Stimulated activated CD8-positive, alpha-beta memory T cell treated with anti-CD3 and anti-CD28 coated beads, Interleukin-2, amount 100 ng/mL, for 48 hours (primary cell): ENCODE results near the gene RAC3.
"Not testable (repeated sequence)": the region's sequence is repeated elsewhere in the genome, so short reads cannot be mapped to it uniquely, and the experiment has no call there.

Source experiments
- DNase-seq, 2 donors: peaks; one replicate each; pipeline ENCODE4 v3.0.0-alpha.2; 2020; ENCODE audit warnings: low read depth in 2 of 2

RAC3 gene

DNA sequence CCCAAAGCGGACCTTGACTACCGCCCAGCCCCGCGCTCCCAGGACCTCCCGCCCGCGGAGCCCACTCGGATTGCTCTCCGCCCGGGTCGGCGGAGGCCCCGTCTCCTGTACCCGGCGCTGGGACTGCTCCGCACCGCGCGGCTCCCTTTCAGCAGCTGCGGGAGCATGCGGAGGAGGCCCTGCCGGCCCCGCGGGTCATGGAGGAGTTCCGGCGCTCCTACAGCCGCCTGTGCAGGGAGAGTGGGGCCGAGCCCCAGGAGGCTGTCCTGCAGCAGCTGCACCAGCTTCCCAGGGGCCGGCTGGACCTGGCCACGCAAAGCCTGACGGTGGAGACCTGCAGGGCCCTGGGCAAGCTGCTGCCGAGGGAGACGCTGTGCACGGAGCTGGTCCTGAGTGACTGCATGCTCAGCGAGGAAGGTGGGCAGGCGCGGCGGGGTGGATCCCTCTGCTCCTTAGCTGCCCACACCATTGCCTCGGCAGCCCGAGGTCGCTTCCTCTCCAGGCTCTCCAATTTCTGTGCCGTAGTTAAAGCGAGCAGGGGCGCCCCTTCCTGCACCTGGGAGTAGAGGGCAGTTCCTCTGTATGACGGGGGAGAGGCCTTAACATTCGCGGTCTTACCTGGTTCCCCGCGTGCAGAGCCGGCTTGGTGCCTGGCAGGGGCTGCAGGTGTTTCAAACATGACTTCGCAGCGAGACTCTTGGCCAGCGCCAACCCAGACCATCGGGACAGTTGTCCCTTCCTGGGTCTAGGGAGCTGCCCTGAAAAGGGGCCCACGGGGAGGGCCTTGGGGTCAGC, 7.8 kb upstream of the RAC3 start:
- no peak for DNase-seq

DNA sequence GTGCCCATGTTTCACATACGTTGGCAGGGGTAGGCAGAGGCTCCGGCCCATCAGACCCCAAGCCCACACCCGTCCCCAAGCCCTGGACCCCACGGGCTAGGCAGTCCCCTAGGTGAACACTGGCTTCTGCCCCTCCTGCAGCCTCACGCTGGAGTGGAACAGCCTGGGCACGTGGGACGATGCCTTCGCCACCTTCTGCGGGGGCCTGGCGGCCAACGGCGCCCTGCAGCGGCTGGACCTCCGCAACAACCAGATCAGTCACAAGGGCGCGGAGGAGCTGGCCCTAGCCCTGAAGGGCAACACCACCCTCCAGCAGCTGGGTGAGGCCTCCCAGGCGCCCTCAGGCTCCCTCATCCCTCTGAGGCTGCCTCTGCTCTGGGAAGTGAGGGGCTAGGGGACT, 6.6 kb upstream of the RAC3 start:
- DNase-seq, result no peak

DNA sequence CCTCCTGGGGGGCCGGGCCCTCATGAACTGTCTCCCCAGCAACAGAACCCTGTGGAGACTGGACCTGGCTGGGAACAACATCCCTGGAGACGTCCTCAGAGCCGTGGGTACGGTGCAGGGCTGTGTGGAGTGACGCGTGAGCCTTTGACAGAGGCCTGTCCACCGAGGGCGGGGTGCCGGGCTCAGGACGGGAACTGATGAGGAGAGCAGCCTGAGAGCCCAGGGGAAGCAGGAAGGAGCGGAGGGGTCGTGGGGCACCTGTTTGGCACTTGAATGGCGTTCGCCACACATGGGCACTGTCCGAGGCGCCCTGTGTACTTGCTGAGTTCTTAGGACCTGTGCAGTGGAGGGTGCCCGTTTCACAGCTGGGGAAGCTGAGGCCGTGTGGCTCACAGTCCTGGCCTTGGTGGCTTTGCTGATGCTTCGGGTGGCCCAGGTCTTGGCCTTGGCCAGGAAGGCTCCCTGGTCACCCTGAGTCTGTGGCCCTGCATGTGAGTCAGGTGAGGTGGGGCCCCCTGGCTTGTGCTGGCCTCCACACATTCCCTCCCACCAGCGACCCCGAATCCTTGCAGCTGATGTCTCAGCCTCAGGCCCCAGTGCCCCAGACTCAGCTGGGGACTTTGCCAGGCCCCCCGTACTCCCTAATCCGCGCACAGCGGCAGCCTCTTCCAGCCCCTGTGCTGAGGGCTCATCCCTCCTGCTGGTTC, 5.9 kb upstream of the RAC3 start:
- DNase-seq, result no peak

DNA sequence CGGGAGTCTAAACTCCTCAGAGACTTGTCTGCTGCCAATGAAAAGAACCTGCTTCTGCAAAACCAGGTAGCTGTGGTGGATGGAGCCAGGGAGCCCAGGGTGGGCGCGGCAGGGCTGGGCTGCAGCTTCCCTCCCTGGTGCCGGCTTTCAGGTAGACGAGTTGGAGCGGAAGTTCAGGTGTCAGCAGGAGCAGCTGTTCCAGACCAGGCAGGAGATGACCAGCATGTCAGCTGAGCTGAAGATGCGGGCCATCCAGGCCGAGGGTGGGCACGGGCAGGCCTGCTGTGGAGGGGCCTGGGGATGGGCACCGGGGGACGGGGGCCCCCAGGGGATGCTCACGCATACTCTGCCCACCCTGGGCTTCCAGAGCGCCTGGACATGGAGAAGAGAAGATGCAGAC, 3.2 kb upstream of the RAC3 start:
- no peak for DNase-seq

DNA sequence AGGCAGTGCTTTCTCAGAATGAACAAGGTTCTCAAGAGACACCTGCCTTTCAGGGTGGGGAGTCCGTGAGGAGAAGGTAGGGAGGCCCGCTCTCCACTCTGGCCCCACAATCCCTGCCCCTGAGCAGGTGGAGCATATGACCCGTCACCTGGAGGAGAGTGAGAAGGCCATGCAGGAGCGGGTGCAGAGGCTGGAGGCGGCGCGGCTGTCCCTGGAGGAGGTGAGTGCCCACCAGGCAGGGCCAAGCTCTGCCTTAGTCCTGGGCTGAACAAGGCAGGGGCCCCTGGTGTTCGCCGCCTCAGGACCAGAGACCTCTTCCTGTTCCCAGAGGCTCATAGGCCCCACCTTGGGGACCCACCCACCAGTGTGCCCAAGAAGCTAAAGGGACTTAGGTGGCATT, 2.5 kb upstream of the RAC3 start:
- no peak for DNase-seq

DNA sequence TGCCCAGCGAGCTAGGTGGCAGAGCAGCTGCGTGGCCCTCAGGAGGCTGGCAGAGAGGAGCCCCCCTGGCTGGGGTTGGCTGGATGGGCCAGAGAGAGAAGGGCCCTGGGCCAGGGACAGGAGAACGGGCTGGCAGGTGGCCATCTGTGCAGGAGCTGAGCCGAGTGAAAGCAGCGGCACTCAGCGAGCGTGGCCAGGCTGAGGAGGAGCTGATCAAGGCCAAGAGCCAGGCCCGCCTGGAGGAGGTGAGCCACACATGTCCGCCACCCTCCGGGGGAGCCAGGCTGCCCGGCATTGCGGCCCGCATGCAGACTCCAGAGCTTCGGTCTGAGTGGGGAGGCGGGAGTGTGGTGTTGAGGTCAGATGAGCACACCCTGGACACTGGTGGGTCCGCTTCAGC, 2.1 kb upstream of the RAC3 start:
- no peak for DNase-seq

DNA sequence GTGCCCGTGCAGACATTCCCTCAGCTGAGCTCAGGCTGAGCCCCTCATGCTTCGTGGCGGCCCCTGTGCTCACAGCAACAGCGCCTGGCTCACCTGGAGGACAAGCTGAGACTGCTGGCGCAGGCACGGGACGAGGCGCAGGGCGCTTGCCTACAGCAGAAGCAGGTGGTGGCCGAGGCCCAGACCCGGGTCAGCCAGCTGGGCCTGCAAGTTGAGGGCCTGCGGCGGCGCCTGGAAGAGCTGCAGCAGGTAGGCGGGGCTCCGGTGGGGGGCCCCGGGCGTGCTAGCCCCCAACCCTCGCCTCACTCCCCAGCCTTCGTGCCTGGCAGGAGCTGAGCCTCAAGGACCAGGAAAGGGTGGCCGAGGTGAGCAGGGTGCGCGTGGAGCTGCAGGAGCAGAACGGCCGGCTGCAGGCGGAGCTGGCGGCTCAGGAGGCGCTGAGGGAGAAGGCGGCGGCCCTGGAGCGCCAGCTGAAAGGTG, 1.4 kb upstream of the RAC3 start:
- no peak for DNase-seq

DNA sequence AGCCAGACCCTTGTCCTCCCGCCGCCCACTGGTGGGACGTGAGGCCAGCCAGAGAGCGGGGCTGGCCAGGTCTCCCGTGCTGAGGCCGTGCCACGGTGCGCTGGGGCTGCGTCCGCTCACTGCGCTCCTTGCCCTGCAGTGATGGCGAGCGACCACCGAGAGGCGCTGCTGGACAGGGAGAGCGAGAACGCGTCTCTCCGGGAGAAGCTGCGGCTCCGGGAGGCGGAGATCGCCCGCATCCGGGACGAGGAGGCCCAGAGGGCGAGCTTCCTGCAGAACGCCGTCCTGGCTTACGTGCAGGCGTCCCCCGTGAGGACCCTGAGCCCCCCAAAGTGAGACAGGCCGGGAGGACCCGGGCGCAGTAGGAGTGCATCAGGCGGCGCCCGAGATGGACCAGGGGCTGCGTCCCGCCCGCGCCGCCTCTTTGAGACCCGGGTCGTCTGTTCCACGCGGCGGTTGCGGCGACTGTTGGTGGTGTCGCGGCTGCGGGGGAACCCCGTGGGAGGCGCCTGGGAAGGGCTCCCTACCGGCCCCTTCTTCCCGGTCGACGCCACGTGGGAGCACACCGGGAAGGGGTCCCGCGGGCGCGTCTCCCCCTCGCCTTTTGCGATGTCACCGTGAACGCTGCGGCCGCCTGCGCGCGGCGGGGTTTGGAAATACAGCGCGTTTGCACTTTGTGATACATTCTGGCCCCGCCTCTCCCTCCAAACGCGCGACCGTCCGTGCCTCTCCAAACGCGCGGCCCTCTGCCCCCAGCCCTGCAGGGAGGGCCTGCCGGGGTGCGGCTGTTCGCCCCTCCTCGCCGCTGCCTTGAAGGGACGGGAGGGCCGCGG, 792 bp upstream of the RAC3 start:
- DNase-seq, result peak; percentile 75 to 76

DNA sequence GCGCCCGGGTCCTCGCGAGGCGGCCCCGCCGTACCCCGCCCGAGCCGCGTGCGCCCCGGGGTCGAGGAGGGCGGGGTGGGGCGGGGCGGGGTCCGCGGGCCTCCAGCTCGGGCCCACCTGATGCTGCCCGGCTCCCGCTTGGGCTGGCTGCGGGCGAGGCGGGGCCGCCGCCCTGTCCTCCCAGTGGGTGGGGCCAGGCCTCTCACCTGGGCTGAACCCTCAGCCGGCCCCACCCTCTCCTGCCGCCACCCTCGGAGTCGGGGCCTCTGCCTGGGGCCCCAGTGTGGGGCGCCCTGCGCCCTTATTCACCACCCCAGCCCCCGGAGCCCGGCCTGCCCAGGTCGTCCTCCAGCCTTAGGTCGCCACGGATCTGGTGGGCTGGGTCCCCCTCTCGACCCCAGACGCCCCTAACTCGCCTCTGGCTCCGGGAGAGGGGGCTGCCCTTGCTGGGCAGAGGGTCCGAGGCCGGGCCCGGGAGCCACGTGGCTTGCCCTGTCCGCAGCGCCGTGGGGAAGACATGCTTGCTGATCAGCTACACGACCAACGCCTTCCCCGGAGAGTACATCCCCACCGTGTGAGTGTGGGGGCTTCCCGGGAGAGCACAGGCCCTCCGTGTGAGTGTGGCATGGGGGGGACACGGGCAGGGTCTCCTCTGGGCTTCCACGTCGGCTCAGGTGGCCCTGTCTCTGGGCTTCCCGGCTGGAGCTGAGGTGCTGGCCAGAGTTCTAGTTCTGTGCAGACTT, 578 bp downstream of the RAC3 start:
- DNase-seq, result no peak

DNA sequence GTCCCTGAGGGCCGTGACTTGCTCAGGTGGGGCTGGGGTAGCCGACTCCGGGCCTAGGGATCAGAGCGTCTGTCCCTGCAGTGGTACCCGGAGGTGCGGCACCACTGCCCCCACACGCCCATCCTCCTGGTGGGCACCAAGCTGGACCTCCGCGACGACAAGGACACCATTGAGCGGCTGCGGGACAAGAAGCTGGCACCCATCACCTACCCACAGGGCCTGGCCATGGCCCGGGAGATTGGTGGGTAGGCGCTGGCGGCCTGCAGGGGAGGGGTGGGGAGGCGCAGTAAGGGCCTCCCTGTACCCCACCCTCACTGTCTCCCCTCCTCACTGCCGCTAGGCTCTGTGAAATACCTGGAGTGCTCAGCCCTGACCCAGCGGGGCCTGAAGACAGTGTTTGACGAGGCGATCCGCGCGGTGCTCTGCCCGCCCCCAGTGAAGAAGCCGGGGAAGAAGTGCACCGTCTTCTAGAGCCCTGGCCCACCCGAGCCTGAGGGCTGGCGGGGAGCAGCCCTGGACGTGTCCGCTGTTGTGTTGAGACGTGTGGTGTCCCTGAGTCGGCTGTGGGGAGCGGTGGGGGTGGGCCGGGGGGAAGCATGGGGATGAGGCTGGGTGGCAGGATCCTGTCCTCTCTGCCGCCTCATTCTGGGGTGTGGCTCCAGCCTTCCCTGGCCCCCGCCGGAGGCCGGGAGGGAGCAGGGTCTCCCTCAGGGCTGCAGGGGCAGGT, 2.0 kb downstream of the RAC3 start:
- DNase-seq, result no peak

DNA sequence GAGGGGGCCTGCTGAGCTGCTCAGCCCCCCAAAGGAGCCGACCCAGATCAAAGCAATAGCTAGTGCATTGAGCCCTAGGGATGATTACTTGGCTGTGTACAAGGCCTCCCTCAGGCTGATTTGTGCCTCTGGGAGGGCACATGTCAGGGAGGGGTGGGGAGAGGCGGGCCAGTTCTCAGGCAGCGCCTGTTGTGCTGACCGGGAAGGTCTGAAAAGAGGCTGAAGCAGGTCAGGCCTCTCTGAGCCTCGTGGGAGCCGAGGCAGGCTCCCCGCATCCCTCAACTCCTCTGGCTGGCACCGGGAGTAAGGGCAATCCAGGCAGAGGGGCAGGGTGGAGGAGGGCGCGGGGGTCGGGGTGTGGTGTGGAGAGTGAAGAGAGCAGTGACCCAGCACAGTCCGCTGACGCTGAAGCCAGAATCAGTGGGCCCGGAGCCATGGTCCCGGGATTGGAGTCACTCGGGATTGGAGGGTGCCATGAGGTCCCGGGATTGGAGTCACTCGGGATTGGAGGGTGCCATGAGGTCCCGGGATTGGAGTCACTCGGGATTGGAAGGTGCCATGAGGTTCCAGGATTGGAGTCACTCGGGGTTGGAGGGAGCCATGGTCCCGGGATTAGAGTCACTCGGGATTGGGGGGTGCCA, 3.0 kb downstream of the RAC3 start:
- no peak for DNase-seq

DNA sequence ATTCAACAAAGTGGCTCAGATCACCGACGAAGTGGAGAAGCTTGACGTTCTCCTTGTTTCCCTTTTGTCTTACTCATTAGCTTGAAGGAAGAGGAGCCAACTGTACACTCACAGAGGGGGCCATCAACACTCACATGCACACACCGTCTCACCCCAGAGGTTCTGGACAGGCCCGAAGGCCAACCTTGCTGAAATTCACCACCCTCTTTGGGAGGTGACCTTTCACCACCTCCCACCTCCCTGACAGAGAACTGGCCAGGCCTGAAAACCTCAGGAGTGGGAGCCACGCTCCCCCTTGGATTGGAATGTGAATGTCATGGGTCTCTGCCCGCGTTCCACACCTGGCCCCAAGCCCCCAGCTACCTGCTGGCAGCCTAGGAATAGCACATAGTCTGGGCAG, 4.0 kb downstream of the RAC3 start:
- DNase-seq, result no peak

DNA sequence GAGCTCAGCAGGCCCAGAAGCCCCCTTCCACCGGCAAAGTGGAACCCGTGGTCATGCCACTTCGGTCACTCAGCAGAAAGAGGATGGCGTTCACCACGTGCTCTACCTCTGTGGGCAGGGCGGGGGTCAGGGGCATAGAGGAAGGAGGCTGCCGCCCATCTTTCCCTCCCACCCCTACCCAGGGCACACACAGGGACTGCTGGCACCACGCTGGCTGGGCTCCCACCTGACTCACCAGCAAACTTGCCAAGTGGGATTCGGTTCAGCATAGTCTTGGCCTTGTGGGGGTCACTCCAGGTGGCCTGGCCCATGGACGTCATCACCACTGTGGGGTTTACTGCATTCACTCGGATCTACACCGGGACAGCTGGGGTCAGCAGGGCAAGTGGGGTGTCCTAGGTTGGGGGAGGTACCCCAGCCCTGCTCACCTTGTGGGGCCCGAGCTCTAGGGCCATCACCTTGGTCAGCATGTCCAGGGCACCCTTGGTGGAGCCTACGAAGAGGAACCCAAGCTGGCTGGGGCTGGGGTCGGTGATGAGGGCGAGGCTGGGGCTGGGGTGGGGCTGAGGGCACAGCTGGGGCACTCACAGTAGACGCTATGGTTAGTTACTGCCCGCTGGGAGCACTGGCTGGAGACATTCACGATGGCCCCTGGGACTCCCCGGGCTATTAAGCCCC, 4.6 kb downstream of the RAC3 start:
- DNase-seq, result no peak

DNA sequence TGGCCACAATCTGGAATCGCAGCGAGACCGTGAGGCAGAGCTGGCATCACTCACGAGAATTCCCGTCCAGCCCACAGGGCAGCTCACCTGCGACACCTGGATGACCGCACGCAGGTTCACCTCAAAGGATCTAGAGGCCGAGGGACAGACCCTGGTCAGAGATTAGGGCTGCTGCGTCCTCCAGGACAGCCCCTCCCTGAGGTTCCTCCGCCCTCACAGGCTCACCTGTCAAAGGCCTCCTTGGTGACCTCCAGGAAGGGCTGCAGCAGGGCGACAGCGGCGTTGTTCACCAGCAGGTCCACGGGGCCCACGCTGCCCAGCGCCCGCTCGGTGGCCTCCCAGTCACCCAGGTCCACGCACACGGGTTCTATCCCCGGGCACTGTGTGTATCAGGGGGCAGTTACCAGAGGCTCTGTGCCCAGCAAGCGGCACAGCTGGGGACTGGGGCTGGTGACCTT, 5.2 kb downstream of the RAC3 start:
- no peak for DNase-seq

DNA sequence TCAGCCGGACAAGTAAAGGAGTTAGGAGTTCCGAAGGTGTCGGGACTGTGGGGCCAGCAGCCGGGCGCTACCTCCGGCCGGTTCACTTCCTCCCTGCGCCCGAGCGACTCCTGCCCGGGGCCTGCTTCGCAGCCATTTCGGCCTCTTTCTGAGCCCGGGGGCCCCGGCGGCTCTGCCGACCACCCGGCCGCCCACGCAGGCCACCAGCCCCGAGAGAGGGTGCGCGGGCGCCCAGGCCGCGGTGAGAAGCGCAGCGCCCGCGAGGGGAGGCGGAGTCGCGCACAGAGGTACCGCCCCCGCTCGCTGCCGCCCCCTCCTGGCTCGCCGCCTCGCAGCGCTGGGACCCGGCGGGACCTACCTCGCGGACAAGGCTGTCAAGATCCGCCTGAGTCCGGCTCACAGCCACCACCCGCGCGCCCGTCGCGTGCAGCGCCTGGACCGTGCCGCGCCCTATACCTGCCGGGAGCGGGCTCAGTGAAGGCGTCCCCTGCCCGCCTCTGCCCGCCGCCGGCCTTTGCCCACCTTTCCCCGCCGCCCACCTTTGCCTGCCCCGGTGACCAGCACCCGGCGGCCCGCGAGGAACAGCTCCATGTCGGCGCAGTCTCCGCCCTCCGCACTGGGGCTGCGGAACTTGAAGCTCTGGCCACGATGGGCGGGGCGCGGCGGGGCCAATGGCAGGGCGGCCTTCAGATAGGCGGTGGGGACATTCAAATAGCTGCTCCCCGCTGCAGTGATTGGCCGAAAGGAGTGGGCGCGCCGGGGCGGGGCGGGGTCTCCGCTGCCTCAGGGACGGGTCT, 5.8 kb downstream of the RAC3 start, which contains the start of gene DCXR:
DCXR (minus strand) TSS at position 606 of the 797 bp plus-strand sequence; CDS start at position 591, 15 bp downstream.
- DNase-seq, result peak; percentile 94 to 97

DNA sequence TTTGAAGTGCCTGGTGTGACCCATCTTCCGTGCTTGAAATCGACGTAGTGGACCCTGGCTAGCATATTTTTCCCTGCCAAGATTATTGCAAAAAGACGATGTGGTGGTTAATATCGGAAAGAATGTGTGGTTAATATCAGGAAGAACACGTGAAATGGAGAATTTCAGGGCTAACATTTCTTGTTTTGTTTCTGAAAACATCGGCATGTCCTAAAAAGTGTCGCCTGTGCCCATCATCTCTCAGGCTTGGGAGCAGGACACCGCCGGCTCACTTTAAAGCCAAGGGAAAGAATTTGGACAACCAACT, 6.4 kb downstream of the RAC3 start:
- no peak for DNase-seq

DNA sequence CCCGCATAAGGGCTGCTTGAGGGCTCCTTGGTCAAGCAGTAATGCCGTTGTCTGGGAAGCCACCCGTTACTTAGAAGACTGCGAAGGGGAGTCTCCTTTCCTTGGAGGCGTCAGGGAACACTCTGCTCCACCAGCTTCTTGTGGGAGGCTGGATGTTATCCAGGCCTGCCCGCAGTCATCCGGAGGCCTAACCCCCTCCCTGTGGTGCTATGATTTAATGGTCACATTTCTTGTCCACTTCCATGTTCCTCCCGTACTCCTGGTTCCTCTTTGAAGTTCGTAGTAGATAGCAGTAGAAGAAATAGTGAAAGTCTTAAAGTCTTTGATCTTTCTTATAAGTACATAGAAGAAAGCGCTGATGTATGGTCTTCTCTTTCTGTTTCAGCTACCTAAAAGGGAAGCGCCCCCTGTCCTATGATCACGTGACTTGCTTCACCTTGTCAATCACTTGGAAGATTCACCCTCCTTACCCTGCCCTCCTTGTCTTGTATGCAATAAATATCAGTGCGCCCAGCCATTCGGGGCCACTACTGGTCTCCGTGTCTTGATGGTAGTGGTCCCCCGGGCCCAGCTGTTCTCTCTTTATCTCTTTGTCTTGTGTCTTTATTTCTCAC, 7.4 kb downstream of the RAC3 start:
- DNase-seq, result not testable (repeated sequence)

DNA sequence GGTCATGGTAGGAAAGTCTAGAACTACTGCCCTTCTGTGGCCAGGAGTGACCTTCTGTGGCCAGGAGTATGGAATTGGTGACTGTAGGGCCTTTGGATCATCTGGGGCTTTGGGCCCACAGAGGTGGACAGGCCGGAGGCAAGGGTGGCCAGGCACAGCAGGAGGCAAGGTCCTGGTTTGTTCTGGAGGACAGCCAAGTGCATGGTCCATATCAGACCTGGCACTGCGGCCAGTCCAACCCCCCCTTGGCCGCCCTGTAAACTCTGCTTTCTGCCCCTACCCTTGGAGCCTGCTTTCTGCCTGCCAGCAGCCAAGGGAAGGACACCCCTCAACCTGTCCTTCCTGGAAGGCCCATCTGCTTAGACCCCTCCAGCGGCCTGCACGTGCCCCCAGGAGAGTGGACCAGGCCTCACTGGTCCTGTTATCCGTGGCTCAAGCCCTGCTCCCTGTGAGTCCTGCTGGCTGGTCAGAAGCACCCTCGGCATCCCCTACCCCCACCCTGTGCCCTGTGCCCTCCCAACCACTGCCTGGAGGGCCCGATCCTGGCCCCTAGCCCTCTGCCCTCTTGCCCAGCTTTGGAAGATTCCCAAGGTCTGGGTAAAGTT, 8.3 kb downstream of the RAC3 start:
- DNase-seq, result no peak
